GM18505 (cell line): ENCODE results near the gene NBEA.

Experiments
- ATAC-seq: cut with Tn5 transposase; IDR thresholded peaks from one replicate; pipeline ENCODE4 v1.9.1; 2021; ENCODE audit not compliant: unreplicated experiment
- POLR2A ChIP-seq: IDR thresholded peaks from 4 replicates; pipeline ENCODE4 v1.6.1; 2011; ENCODE audit warnings: borderline replicate concordance; ENCODE audit not compliant: insufficient read depth, insufficient read length; ENCODE audit errors: extremely low read depth

NBEA gene

DNA sequence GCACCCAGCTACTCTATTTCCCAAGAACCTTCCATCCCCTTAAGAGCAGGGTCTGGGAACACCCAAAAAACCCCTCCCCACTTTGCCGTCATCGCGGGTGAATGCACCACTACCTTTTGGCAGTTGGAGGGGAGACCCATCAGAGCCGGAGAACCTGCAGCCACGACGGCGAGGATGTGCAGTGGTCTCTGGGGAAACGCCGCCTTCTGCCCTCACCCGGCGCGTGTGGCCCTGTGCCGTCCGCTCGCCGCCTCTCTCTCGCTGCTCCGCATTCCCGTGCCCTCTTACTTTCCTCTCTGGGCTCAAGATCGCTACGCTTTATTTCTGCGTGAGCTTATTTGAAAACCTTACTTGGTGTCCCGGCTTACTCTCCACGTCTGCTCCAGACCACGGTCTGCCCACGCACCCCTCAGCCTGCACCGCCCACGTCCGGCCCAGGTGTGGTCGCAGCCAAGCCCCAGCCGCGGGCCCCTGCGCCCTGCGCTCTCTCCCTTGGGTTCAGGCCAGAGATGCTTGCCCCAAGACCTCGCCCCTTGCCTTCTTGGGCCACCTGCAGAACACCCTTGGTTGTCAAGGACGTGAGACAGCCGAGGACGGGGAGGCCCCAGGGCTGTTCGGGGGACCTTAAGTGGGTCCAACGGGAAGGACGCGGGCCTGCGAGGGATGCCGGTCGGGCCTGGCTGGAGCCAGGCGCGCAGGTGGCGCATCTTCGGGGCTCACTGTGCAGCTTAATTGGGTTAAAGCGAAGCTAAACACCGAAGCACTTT is 536.4 kb downstream of the NBEA start:
- no peak for TF ChIP-seq POLR2A
- ATAC-seq = no peak

DNA sequence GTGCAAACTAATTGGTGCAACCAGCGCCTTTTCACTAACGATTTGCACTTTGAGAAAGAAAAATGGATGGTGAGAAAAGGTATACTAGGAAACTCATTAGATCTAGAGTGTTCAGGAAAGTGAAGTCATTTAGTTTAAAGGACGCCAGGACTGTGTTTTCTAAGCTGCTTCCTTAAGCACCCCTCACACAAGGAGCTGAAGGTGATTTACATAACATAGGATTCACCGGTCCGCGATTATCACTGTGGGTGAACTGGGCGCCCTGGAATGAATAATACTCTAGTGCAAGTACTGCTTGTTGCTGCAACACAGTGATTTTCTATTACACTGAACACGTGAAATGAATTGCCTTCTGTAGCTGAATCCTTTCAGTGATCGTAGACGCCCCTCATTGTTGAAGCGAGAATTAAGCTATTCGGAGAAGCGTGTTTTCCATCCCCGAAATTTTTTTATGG is 537.0 kb downstream of the NBEA start:
- no peak for ATAC-seq
- no peak for TF ChIP-seq POLR2A

DNA sequence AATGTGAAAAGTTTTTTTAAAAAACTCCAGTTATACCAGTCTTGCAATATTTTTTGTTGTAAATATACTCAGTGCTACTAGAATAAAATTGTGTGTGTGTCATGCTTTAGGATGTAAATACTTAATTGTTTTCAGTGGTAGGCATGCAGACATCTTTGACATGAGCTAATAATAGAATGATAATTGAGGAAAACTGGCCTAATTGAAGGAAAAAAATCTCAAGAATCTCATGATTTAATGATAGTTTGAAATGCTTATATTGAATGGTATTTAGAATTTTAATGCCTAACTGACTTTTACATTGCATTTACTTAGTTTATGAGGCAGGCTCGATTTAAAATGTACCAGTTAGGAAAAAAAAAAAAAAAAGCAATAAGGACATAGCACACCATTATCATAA is 537.6 kb downstream of the NBEA start:
- no peak for ATAC-seq
- TF ChIP-seq POLR2A = no peak

DNA sequence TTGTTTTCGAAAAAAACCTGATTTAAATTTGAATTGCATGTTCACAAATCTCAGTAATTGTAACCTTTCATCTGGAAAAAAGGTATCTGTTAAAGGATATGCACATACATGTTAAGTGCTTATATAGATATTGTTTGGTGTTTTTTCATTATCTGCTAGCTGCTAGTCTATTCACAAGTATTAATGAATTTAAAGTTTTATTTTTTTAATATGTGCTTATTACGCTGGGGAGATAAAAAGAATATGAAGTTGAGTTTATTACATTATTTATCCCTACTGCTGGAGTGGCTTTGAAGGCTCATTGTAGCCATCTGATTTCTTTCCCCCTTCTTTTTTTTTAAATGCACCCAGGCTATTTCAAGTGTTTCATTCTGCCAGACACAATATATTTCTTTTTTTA is 538.3 kb downstream of the NBEA start:
- no peak for ATAC-seq
- TF ChIP-seq POLR2A = no peak

DNA sequence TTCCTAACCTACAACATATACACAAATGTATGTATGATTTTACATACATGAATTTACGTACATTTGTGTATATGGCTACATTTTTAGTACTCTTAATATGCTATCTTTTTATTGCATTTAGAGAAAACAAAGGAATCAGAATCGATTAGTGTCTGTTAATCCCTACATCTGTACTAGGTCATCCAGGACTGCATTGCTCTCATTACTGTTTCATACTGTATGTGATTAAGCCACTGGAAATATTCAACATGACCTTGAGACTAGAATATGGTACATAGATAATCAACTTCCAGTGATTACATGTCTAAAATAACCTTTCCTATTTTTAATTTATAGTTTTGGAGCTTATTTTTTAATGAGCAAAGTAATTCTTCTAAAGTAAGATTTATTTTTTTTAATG is 539.7 kb downstream of the NBEA start:
- no peak for ATAC-seq
- TF ChIP-seq POLR2A = no peak

DNA sequence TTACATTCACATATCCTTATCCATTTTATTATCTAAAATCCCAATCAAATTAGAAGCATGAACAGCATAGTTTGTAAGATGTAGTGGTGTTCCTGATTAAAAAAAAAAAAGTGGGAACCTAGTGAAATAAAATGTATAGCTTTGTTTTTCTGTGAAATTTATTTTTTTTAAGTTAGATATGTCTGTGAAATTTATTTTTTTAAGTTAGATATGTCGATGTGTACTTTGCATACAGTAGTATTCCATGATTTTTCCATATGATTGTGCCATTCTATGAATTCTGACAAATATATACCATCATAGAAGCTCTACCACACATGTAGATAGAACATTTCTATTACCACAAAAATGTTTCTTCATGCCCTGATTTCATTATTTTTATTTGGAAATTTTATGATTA is 540.5 kb downstream of the NBEA start:
- ATAC-seq = no peak
- TF ChIP-seq POLR2A = no peak

DNA sequence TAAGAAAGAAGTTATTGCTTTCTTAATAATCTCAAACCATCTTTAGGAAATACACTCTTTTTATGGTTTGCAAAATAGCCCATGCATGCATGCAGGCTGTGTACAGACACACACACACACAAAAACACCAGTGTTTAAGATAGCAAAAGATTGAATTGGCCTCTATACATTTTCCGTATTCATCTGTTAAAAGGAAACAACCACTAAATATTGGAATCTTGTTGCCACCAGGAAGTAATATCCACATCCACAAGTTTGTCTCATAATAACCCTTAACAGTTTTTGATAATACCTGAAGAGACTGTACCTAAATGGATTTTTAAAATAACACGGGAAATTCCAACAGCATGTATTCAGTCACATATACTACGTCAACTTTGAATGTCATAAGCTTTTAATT is 541.7 kb downstream of the NBEA start:
- ATAC-seq = no peak
- TF ChIP-seq POLR2A = no peak

DNA sequence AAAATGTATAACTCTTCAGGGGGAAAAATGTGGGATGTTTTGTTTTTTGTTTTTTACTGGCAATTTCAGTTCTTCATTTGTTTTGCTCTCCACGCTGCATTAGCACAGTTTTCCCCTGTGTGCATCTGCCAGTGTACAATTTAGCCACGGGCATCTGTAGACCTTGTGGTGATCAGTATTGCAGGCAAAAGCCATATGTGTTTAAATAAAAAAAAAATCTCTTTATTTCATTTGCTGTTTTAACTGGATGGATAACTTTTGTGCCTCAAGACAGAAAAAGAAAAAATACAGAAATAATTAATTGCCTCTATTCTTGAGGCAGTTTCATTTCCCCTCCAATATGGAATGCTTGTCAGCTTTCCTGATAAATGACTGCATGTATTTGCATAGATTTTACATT is 542.3 kb downstream of the NBEA start:
- TF ChIP-seq POLR2A = no peak
- no peak for ATAC-seq

DNA sequence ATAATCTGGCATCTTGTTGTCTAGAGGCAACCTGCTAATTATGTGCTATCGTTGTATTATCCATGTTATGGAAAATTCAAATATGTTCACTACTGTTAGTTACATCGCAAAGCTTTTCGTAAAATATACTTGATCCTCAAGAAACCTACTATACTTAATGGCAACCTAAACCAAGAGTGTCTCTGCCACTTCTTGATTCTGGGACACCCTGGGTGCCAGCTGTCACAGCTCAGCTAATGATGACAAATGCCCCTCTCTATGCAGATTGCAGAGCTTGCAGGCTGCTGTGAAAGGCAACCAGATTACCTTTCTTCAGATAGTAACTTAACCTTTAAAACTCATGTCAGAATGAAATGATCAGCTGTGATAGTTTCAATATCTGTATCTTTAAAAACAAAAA is 543.4 kb downstream of the NBEA start:
- no peak for TF ChIP-seq POLR2A
- no peak for ATAC-seq

DNA sequence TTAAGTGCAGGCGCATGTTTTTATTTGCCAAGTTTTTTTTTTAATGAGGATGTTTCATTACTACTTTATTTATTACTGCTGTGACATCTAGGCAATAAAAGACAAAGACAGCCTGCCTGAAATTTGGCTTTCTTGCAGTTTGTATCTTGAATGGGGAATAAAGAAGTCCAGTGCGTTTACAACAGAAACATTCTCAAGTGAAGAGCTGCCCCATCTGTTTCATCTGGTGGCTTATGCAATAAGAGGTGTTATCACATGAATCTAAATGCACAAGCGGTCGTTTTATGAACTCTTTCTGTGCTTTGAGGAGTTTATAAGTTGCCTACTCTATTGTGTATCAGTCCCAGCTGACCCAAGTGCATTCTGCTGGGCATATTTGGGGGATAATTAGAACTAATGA is 547.0 kb downstream of the NBEA start:
- TF ChIP-seq POLR2A = no peak
- no peak for ATAC-seq

DNA sequence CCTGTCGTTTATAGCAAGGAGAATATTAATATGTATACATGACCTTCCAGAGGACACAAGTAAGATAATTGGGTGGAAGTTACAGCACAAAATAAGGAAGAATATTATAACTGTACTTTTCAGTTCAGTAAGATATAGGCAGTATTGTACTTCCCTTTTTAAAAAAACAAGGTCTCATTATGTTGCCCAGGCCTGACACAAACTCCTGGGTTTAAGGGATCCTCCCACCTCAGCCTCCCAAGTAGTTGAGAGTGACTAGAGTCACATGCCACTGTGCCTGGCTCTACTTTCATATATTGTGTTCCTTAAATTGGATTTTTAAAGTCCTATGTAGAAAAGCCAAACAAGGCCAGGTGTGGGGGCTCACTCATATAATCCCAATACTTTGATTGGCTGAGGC is 553.9 kb downstream of the NBEA start:
- TF ChIP-seq POLR2A = no peak
- ATAC-seq = no peak

DNA sequence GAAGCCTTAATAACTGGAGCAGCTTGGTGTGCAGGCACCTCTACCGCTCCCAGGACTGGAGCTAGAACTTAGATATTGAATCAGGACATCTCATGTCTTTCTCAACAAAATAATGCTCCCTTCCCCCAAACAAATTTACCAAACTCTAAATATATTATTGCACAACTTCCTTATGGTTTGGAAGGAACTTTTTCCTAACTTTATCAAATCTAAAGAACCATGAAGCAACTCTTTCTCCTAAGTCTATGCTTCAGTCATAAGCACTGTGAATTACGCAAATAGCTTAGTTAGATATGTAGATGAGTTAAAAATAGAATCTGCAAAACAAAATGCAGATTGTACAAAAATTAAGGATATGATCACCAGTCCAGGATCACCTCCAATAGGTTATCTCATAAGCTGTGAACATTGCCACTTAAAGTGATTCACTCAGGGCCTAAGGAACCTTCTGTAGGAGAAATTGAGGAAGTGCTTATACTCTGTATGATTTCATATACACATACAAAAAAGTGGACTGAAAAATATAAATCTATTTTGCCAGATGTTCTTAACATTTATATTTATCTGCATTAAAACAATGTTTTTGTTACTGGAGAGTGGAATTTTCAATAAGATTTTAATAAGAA is 554.8 kb downstream of the NBEA start:
- no peak for TF ChIP-seq POLR2A
- ATAC-seq = no peak

DNA sequence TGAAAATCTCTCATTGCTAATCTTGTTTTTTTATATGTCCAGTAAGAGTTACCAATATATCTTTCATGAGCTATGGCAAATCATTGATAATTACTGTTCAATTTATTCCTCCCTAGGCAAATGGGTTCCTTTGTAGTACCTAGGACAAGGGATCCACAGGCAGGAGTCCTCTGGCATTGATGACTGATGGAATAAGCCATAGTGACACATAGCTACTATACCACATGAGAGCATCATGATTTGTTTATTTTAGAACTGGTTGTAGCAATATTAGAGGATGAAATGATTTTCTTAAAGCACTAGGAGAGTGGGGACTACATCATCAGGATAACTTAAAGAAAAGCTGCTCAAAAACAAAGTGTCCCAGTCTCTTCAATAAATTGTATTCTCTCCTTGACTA is 556.2 kb downstream of the NBEA start:
- ATAC-seq = no peak
- TF ChIP-seq POLR2A = no peak

DNA sequence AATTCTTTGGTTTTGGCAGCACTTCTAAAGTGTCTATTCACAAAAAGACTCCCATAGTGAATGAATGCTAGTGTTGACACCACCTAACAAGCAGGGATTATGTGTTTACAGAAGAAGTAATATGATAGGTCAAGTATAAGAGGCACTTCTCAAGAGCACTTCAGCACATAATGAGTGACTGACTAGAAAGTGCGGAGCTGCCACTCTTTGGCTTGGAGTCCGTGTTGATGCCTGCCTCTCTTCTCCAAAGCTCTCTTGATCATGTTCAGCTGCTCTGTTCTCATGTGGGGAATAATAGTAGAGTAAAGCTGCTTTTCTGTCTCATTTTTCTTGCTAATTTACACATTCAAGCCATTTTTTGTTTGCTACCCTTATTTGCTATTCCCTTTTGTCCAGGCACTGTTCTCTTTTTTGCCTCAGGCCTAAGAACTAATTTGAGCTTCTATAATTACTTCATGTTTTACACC is 557.2 kb downstream of the NBEA start:
- TF ChIP-seq POLR2A = no peak
- no peak for ATAC-seq
